ENCODE measurements around the gene ERC1.
"Not testable (repeated sequence)": the region's sequence is repeated elsewhere in the genome, so short reads cannot be mapped to it uniquely, and the experiment has no call there.

Gene ERC1

DNA sequence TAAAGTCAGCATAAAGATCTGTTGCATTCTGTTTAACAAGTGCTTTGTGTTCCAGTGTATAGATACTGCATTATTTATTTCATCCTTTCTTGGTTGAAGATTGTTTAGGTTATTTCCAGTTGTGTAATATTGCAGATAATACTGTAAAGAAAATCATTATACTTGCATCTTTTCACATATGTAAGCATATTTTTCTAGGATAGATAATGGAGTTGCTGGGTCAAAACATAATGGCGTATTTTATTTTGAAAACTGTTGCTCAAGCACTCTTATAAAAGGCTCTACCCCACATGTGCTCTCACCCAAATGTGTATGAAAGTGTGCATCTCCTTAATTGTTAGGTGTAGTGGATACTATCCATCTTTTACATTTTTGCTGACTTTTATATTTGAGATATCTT, 329.0 kb downstream of the ERC1 start:
- Histone ChIP-seq H3K27ac (ENCODE audit: low read length) (no peak overlapping the region), H3K27me3 (ENCODE audit: control insufficient read depth, insufficient read depth, low read length) (no peaks in the 10 kb centered on the region), H3K4me1 (ENCODE audit: control insufficient read depth, low read depth, low read length) (peaks cover 5% of the 10 kb centered on the region), H3K9ac (ENCODE audit: low read length) (no peak overlapping the region), H3K9me3 (ENCODE audit: control insufficient read depth, low read depth, low read length) (no peaks in the 10 kb centered on the region), H3K36me3 (ENCODE audit: control insufficient read depth, low read depth, low read length) (no peaks in the 10 kb centered on the region), H3K4me3 (ENCODE audit: low read length) (no peak overlapping the region)

GRCh38 chr12:1322821-1323220, 331.8 kb downstream of the ERC1 start:
- H3K9me3 ChIP-seq (ENCODE audit: control insufficient read depth, low read depth, low read length) = no peaks in the 10 kb centered on the region
- H3K4me1 ChIP-seq (ENCODE audit: control insufficient read depth, low read depth, low read length) = peaks cover 5% of the 10 kb centered on the region
- H3K4me3 ChIP-seq (ENCODE audit: low read length) = no peak overlapping the region
- no peaks in the 10 kb centered on the region for H3K27me3 ChIP-seq (ENCODE audit: control insufficient read depth, insufficient read depth, low read length)
- H3K9ac ChIP-seq (ENCODE audit: low read length) = no peak overlapping the region
- H3K36me3 ChIP-seq (ENCODE audit: control insufficient read depth, low read depth, low read length) = no peaks in the 10 kb centered on the region
- no peak overlapping the region for H3K27ac ChIP-seq (ENCODE audit: low read length)

DNA sequence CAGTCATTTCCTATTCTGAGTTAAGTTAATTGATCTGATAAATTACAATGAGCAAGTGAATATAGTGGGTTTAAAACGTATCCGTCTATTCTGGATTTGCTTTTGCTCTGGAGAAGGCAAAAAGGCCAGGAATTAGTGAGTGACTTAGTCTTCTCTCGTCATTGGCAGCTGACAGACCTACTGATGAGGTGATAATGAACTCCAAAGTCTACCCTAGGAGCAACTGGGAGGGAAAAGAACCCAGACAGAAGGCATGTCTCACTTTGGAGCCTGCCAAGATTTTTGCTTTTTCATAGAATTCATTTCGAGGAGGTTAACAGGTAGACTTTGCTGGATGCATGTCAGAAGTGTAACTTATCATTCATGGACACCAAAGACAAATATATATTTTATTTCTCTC, 333.1 kb downstream of the ERC1 start:
- Histone ChIP-seq H3K9me3 (ENCODE audit: control insufficient read depth, low read depth, low read length) (no peaks in the 10 kb centered on the region), H3K4me1 (ENCODE audit: control insufficient read depth, low read depth, low read length) (no peaks in the 10 kb centered on the region), H3K36me3 (ENCODE audit: control insufficient read depth, low read depth, low read length) (no peaks in the 10 kb centered on the region), H3K9ac (ENCODE audit: low read length) (no peak overlapping the region), H3K27me3 (ENCODE audit: control insufficient read depth, insufficient read depth, low read length) (no peaks in the 10 kb centered on the region), H3K27ac (ENCODE audit: low read length) (no peak overlapping the region), H3K4me3 (ENCODE audit: low read length) (no peak overlapping the region)

- no peaks in the 10 kb centered on the region for H3K4me1 ChIP-seq (ENCODE audit: control insufficient read depth, low read depth, low read length)
- no peaks in the 10 kb centered on the region for H3K27me3 ChIP-seq (ENCODE audit: control insufficient read depth, insufficient read depth, low read length)
- H3K9me3 ChIP-seq (ENCODE audit: control insufficient read depth, low read depth, low read length) = no peaks in the 10 kb centered on the region
- H3K4me3 ChIP-seq (ENCODE audit: low read length) = no peak overlapping the region
- H3K36me3 ChIP-seq (ENCODE audit: control insufficient read depth, low read depth, low read length) = no peaks in the 10 kb centered on the region
- H3K9ac ChIP-seq (ENCODE audit: low read length) = no peak overlapping the region
- no peak overlapping the region for H3K27ac ChIP-seq (ENCODE audit: low read length)
These were observed 333.9 kb downstream of the ERC1 start for GRCh38 chr12:1324910-1325309.

DNA sequence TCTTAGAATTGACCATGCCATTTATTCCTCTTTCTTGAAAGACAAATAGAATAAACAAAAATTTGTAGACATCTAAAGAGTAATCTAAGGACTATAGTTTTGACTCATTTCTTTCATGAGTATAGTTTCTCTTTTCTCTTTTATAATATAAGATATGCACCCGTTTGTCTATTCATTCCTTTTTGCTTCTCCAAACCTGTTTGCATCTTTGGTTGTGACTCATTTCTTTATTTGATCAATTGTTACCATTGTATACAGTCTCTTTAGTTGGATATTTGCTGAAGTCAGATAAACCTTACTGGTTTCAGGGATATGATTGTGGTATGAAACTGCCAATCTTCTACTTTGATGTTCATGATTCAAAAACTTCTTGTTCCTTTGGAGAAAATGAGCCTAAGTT, 334.6 kb downstream of the ERC1 start:
- Histone ChIP-seq H3K4me1 (ENCODE audit: control insufficient read depth, low read depth, low read length) (no peaks in the 10 kb centered on the region), H3K27me3 (ENCODE audit: control insufficient read depth, insufficient read depth, low read length) (no peaks in the 10 kb centered on the region), H3K36me3 (ENCODE audit: control insufficient read depth, low read depth, low read length) (no peaks in the 10 kb centered on the region), H3K9me3 (ENCODE audit: control insufficient read depth, low read depth, low read length) (no peaks in the 10 kb centered on the region), H3K27ac (ENCODE audit: low read length) (no peak overlapping the region), H3K4me3 (ENCODE audit: low read length) (no peak overlapping the region), H3K9ac (ENCODE audit: low read length) (no peak overlapping the region)

DNA sequence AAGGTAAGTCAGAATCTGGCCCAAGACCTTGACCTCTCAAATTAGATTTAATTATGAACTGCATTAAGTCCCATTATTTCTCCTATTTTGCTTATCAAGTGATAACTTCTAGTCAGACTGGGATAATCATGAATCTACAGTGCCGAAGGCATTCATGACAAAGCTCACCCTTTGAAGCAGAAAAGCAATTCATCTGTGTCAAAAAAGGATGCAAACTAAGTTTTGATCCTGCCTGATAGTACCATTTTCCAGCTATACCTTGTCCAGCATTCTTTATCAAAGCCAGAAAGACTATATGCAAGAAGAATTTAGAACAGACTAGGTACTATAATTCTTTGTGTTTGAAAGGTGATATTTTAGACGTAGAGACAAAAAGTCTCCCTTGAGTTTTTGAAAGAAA, 335.2 kb downstream of the ERC1 start:
- Histone ChIP-seq H3K27me3 (ENCODE audit: control insufficient read depth, insufficient read depth, low read length) (no peaks in the 10 kb centered on the region), H3K36me3 (ENCODE audit: control insufficient read depth, low read depth, low read length) (no peaks in the 10 kb centered on the region), H3K9me3 (ENCODE audit: control insufficient read depth, low read depth, low read length) (no peaks in the 10 kb centered on the region), H3K4me1 (ENCODE audit: control insufficient read depth, low read depth, low read length) (no peaks in the 10 kb centered on the region), H3K9ac (ENCODE audit: low read length) (no peak overlapping the region), H3K4me3 (ENCODE audit: low read length) (no peak overlapping the region), H3K27ac (ENCODE audit: low read length) (no peak overlapping the region)

DNA sequence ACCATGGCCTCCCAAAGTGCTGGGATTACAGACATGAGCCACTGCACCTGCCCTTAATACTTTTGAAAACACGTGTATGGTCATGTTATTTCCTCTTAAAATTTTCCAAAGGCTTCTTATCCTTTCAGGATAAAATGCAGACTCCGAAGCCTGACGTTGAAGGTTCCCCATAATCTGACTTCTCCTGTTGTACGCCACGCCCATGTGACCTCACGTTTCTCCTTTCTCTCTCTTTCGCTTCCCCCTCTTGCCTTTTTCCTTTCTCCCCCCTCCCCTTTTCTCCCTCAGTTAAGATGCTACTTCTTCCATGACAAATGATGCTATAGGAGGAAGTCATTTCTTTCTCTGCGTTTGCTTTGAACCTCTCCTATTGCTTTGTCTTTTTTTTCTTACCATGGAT, 337.4 kb downstream of the ERC1 start:
- Histone ChIP-seq H3K9ac (ENCODE audit: low read length) (no peak overlapping the region), H3K36me3 (ENCODE audit: control insufficient read depth, low read depth, low read length) (no peaks in the 10 kb centered on the region), H3K27ac (ENCODE audit: low read length) (no peak overlapping the region), H3K27me3 (ENCODE audit: control insufficient read depth, insufficient read depth, low read length) (no peaks in the 10 kb centered on the region), H3K4me1 (ENCODE audit: control insufficient read depth, low read depth, low read length) (no peaks in the 10 kb centered on the region), H3K4me3 (ENCODE audit: low read length) (no peak overlapping the region), H3K9me3 (ENCODE audit: control insufficient read depth, low read depth, low read length) (no peaks in the 10 kb centered on the region)

DNA sequence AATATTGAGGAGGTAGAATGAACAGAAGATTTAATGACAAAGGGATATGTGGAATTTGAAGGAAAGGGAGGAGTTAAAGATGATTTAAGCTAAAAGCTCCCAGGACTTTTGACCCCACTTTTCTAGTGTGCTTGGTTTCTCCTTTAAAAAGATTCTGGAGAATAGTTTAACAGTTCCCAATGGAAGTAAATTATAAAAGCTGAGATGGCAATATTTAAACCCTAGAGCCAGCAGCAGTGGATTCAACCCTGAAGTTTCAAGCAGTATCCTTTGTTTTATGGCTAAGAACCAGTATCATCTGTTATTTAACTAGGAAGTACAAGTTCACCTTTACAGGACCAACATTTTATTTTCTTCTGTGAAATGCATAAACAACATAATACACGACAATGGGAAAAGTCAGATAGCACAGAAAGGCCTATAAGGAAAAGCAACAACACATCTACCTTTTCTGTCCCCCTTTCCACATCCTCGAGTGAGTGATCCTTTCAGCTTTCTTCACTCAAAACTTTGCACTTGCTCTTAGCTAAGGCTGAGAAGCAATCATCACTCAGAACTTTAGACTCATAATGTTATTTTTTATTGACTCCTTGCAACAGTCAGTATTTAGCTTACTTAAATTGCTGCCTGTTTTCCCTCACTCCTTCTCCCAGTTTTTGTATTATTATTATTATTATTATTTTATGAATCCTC, 338.9 kb downstream of the ERC1 start:
- Histone ChIP-seq H3K27ac (ENCODE audit: low read length) (no peak overlapping the region), H3K36me3 (ENCODE audit: control insufficient read depth, low read depth, low read length) (no peaks in the 10 kb centered on the region), H3K27me3 (ENCODE audit: control insufficient read depth, insufficient read depth, low read length) (no peaks in the 10 kb centered on the region), H3K9ac (ENCODE audit: low read length) (no peak overlapping the region), H3K4me1 (ENCODE audit: control insufficient read depth, low read depth, low read length) (no peaks in the 10 kb centered on the region), H3K4me3 (ENCODE audit: low read length) (no peak overlapping the region), H3K9me3 (ENCODE audit: control insufficient read depth, low read depth, low read length) (no peaks in the 10 kb centered on the region)

GRCh38 chr12:1330477-1330827, 339.4 kb downstream of the ERC1 start:
- H3K9ac ChIP-seq (ENCODE audit: low read length) = no peak overlapping the region
- no peaks in the 10 kb centered on the region for H3K9me3 ChIP-seq (ENCODE audit: control insufficient read depth, low read depth, low read length)
- H3K4me3 ChIP-seq (ENCODE audit: low read length) = no peak overlapping the region
- H3K4me1 ChIP-seq (ENCODE audit: control insufficient read depth, low read depth, low read length) = no peaks in the 10 kb centered on the region
- no peaks in the 10 kb centered on the region for H3K36me3 ChIP-seq (ENCODE audit: control insufficient read depth, low read depth, low read length)
- no peaks in the 10 kb centered on the region for H3K27me3 ChIP-seq (ENCODE audit: control insufficient read depth, insufficient read depth, low read length)
- H3K27ac ChIP-seq (ENCODE audit: low read length) = no peak overlapping the region

- Histone ChIP-seq H3K27ac (ENCODE audit: low read length) (no peak overlapping the region), H3K36me3 (ENCODE audit: control insufficient read depth, low read depth, low read length) (no peaks in the 10 kb centered on the region), H3K9me3 (ENCODE audit: control insufficient read depth, low read depth, low read length) (no peaks in the 10 kb centered on the region), H3K4me3 (ENCODE audit: low read length) (no peak overlapping the region), H3K4me1 (ENCODE audit: control insufficient read depth, low read depth, low read length) (no peaks in the 10 kb centered on the region), H3K9ac (ENCODE audit: low read length) (no peak overlapping the region), H3K27me3 (ENCODE audit: control insufficient read depth, insufficient read depth, low read length) (no peaks in the 10 kb centered on the region)
These were observed 341.3 kb downstream of the ERC1 start for GRCh38 chr12:1332327-1332726.

- H3K9me3 ChIP-seq (ENCODE audit: control insufficient read depth, low read depth, low read length) = no peaks in the 10 kb centered on the region
- no peaks in the 10 kb centered on the region for H3K36me3 ChIP-seq (ENCODE audit: control insufficient read depth, low read depth, low read length)
- no peaks in the 10 kb centered on the region for H3K4me1 ChIP-seq (ENCODE audit: control insufficient read depth, low read depth, low read length)
- no peak overlapping the region for H3K4me3 ChIP-seq (ENCODE audit: low read length)
- H3K27me3 ChIP-seq (ENCODE audit: control insufficient read depth, insufficient read depth, low read length) = no peaks in the 10 kb centered on the region
- no peak overlapping the region for H3K27ac ChIP-seq (ENCODE audit: low read length)
- H3K9ac ChIP-seq (ENCODE audit: low read length) = no peak overlapping the region
These were observed 347.6 kb downstream of the ERC1 start for GRCh38 chr12:1338483-1339177.

GRCh38 chr12:1339178-1339541, 348.1 kb downstream of the ERC1 start:
- not testable (repeated sequence) for H3K27me3 ChIP-seq (ENCODE audit: control insufficient read depth, insufficient read depth, low read length); H3K4me1 ChIP-seq (ENCODE audit: control insufficient read depth, low read depth, low read length); H3K9me3 ChIP-seq (ENCODE audit: control insufficient read depth, low read depth, low read length)

More at GRCh38 chr12:1339178-1339541, 348.1 kb downstream of the ERC1 start:
- not testable (repeated sequence) for H3K36me3 ChIP-seq (ENCODE audit: control insufficient read depth, low read depth, low read length); H3K9ac ChIP-seq (ENCODE audit: low read length); H3K27ac ChIP-seq (ENCODE audit: low read length); H3K4me3 ChIP-seq (ENCODE audit: low read length)

Data from iPS-18a (cell line).